Right lobe of liver (tissue), 4 donors: ENCODE data around the gene TMEM125.

ENCODE experiments used
- CTCF ChIP-seq, 4 donors: fragments of 200-600 bp in 3 of 4; fragments of 450-650 bp in 1 of 4; IDR thresholded peaks; one replicate each; pipeline versions ENCODE4 v1.5.1 to v1.8.0; 2016 to 2022; ENCODE audit warnings: antibody characterized with exemption in 4 of 4, mild to moderate bottlenecking in 2 of 4
- POLR2A ChIP-seq: fragments of 450-650 bp; IDR thresholded peaks from one replicate; pipeline ENCODE4 v1.6.1; 2017; ENCODE audit warnings: antibody characterized with exemption, mild to moderate bottlenecking
- donor health status: DM: no; HTN: no; CAD: no.
- donor health status: DM: no; HTN: no; CAD: no.
- donor health status: DM: no; HTN: yes; CAD: no.

- TF ChIP-seq CTCF (IDR thresholded peaks at IDR 0.05) = no peak
- no peak for TF ChIP-seq POLR2A
These were observed 50.0 kb downstream of the TMEM125 start for GRCh38 chr1:43319766-43320165.
